Panc1 (cell line): Measurements from ENCODE around the gene AHR.

ENCODE experiments used
- CTCF ChIP-seq: fragments of 450-650 bp; IDR thresholded peaks from 2 replicates; pipeline ENCODE4 v1.5.1; 2017; ENCODE audit warnings: mild to moderate bottlenecking
- POLR2AphosphoS5 ChIP-seq: IDR thresholded peaks from 2 replicates; pipeline ENCODE4 v1.6.1; 2012; ENCODE audit warnings: mild to moderate bottlenecking, low read depth, low read length, moderate library complexity
- SIN3A ChIP-seq: IDR thresholded peaks from 2 replicates; pipeline ENCODE4 v1.6.1; 2012; ENCODE audit warnings: low read depth, mild to moderate bottlenecking, low read length, moderate library complexity, borderline replicate concordance; ENCODE audit not compliant: insufficient read depth
- TCF7L2 ChIP-seq: IDR thresholded peaks from 2 replicates; pipeline ENCODE4 v1.6.1; 2011; ENCODE audit warnings: mild to moderate bottlenecking, low read depth, low read length, inconsistent platforms

GRCh38 chr7:17354473-17354872 is 56.0 kb downstream of the AHR start:
- TF ChIP-seq POLR2AphosphoS5 (no peak), CTCF (no peak), TCF7L2 (no peak), SIN3A (no peak)
